ENCODE measurements around the gene NOTCH2. TPM values are rescaled to one million over a fixed set of nuclear protein-coding genes. Genes with fewer than 3 reads are reported as not detected.

The NOTCH2 gene
- total and polyA plus RNA-seq, 2 experiments from 2014 or later, result 42.2 to 85.8 TPM

Other genes starting within 250 kb of the NOTCH2 start
- not detected in 2 replicates for gene ADAM30, start 173.1 kb downstream of the NOTCH2 start, total RNA-seq
- not detected in 2 replicates for gene ADAM30, start 173.1 kb downstream of the NOTCH2 start, polyA plus RNA-seq
- 49.5 and 52.9 TPM in 2 replicates for gene SEC22B, start 106.9 kb upstream of the NOTCH2 start, total RNA-seq
- 28.8 and 37.6 TPM in 2 replicates for gene SEC22B, start 106.9 kb upstream of the NOTCH2 start, polyA plus RNA-seq

Measured in hepatocyte (in vitro differentiated cells).